GM19351 (cell line): ENCODE results near the gene MSH3.
"Not testable (repeated sequence)": the region's sequence is repeated elsewhere in the genome, so short reads cannot be mapped to it uniquely, and the experiment has no call there.

Experiments
- ATAC-seq: cut with Tn5 transposase; IDR thresholded peaks from one replicate; pipeline ENCODE4 v1.9.1; 2021; ENCODE audit warnings: mild to moderate bottlenecking, moderate library complexity; ENCODE audit not compliant: unreplicated experiment

The MSH3 gene

DNA sequence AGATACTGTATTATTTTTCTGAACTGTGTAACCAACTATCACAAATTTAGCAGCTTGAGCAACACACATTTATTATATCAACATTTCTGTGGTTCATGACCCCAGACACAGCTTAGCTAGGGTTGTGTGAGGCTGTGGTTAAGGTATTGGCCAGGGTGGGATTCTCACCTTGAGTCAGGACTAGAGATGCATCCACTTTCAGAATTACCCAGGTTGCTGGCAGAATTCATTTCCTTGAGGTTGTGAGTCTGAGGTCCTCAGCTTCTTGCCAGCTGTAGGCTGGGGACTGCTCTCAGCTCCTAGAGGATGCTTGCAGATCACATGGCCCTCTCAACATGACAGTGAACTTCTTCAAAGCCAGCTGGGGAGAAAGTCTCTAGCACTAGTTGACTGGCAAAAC lies 183.2 kb downstream of the MSH3 start:
- ATAC-seq = peak; percentile 81

DNA sequence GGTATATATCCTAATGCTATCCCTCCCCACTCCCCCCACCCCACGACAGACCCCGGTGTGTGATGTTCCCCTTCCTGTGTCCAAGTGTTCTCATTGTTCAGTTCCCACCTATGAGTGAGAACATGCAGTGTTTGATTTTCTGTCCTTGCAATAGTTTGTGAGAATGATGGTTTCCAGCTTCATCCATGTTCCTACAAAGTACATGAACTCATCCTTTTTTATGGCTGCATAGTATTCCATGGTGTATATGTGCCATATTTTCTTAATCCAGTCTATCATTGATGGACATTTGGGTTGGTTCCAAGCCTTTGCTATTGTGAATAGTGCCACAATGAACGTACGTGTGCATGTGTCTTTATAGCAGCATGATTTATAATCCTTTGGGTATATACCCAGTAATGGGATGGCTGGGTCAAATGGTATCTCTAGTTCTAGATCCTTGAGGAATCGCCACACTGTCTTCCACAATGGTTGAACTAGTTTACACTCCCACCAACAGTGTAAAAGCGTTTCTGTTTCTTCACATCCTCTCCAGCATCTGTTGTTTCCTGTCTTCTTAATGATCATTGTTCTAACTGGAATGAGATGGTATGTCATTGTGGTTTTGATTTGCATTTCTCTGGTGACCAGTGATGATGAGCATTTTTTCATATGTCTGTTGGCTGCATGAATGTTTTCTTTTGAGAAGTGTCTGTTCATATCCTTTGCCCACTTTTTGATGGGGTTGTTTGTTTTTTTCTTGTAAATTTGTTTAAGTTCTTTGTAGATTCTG lies 186.8 kb downstream of the MSH3 start:
- not testable (repeated sequence) for ATAC-seq

DNA sequence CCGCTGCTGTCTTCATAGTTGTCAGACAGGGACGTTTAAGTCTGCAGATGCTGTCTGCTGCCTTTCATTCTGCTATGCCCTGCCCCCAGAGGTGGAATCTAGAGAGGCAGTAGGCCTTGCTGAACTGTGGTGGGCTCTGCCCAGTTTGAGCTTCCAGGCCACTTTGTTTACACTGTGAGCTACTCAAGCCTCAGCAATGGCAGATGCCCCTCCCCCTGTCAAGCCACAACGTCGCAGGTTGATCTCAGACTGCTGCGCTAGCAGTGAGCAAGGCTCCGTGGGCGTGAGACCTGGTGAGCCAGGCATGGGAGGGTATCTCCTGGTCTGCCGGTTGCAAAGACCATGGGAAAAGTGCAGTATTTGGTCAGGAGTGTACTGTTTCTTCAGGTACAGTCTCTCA lies 192.0 kb downstream of the MSH3 start:
- not testable (repeated sequence) for ATAC-seq

DNA sequence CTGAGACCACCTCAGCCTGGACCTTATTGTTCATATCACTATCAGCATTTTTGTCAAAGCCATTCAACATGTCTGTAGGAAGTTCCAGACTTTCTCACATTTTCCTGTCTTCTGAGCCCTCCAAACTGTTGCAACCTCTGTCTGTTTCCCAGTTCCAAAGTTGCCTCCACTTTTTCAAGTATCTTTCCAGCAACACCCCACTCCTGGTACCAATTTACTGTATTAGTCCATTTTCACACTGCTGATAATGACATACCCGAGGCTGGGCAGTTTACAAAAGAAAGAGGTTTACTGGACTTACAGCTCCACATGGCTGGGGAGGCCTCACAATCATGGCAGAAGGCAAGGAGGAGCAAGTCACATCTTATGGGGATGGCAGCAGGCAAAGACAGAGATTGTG lies 195.7 kb downstream of the MSH3 start:
- not testable (repeated sequence) for ATAC-seq

DNA sequence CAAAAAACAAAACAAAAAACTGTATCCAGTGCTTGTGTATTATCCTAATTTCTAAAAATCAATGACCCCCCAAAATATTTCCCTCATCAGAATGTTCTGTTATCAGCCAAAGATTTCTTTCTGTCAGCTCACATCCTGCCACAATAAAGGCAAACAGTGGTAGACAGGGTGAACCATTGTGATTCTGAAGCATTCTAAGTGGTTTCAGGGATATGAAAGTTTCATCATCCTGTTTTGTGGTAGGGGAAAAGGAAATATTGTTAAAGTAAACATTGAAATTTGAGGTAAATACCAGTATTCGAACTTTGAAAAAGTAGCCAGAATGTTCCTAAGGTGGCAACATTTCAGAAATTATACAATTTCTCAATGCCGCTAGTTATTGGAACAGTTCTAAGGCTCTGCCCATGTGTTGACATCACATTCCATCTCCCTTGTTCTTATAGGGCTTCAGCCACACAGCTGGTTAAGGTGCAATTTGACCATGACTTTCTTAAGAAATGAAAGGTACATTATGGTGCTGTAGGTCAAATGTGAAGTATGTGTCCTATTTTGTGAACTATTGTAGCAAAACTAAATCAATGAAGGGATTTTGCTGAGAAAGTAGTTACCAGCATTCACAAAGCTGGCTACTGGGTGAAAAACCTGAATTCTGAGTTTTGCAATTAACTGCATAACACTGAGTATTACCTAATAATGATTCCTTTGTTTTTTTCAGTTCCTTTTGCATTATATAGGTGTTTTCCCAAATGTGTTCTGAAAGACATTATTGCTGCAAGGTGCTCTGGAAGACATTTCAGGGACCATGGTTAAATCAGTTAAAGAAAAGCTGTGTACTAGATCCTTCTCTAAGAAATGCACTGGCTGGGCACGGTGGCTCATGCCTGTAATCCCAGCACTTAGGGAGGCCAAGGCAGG lies 198.1 kb downstream of the MSH3 start:
- ATAC-seq = no peak

DNA sequence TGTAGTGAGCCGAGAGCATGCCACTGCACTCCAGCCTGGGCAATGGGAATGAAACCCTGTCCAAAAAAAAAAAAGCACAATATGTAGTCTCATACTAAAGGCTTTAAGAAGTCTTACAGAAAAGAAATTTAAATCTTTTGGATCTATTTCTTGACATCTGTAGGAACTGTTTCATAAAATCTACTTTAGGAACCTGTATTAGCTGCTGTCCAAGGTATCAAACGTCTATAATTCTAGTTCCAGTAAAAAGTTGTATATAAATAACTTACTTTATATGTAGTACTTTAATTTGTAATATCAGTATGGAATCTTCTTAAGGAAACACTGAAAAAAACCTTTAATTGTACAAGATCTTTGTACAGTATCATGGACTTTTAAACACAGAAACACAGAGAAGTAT lies 199.0 kb downstream of the MSH3 start:
- ATAC-seq = no peak

DNA sequence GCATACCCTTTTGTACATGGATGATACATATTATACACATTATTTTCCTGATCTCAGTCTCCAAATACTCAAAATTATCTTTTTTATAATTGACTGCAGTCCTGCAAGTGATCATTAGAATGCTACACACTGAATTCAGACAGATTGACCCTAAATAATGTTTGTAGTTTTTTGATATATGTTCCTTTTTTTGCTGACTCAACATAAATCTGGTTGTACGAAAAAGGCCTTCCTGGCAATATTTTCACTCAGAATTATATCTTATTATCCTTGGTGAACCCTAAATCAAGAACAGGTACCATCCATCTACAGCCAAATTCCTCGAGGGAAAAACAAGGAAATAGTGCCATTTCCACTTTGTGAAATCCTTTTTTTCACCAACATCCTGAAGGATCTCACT lies 200.1 kb downstream of the MSH3 start:
- no peak for ATAC-seq

DNA sequence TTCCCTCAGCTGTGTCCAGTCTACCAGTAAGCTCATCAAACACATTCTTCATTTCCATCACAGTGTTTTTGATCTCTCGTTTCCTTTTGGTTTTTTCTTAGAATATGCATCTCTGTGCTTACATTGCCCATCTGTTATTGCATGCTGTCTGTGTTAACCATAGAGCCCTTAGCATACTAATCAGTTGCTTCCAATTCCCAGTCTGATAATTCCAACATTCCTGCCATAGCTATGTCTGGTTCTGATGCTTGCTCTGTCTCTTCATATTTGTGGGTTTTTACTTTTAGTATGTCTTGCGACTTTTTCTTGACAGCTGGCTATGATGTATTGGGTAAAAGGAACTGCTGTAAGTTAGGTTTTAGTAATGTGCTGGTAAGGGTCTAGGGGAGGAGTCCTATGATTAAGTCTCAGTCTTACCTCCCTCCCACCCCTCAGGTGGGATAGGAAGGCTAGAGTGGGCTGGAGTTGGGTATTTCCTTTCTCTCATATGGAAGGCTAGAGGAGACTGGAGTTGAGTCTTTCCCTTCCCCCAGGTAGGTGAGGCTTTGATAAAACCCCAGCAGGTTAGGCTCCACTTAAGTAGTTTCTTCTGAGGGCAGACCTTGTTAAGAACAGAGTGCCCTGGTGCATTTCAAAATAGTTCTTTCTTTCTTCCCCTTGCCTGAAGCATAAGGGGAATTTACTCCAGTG lies 206.6 kb downstream of the MSH3 start:
- ATAC-seq = no peak

DNA sequence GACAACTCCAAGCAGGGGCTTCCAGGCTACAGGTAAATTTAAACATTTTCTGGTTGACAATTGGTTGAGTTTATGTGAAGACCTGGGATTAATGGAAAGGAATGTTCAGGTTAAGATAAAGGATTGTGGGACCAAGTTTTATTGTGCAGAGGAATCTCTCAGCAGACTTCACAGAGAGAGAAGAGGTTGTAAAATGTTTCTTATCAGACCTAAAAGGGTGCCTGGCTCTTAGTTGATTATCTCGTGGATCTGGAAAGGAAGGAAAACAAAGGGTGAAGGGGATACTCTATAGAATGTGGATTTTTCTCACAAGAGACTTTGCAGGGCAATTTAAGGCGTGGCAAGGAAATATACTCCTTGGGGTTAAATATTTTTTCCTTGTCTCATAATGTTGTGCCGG lies 209.3 kb downstream of the MSH3 start:
- ATAC-seq = no peak

DNA sequence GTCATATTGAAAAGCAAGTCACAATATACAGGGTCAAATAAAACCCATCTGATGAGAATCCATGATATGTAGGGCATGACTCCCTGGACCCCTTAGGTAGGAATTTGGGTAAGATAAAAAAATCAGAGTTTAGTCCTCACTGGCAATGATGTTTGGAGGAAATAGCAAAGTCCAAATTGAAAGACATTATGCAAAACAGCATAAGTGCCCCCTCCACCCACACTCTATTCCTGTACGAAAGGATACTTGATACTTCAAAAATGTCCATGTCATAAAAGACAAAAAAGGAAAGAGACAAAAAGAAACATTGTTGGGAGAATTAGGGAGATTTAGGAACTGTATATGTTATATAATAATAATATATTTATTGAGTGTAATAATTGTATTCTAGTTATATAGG lies 209.7 kb downstream of the MSH3 start:
- no peak for ATAC-seq

DNA sequence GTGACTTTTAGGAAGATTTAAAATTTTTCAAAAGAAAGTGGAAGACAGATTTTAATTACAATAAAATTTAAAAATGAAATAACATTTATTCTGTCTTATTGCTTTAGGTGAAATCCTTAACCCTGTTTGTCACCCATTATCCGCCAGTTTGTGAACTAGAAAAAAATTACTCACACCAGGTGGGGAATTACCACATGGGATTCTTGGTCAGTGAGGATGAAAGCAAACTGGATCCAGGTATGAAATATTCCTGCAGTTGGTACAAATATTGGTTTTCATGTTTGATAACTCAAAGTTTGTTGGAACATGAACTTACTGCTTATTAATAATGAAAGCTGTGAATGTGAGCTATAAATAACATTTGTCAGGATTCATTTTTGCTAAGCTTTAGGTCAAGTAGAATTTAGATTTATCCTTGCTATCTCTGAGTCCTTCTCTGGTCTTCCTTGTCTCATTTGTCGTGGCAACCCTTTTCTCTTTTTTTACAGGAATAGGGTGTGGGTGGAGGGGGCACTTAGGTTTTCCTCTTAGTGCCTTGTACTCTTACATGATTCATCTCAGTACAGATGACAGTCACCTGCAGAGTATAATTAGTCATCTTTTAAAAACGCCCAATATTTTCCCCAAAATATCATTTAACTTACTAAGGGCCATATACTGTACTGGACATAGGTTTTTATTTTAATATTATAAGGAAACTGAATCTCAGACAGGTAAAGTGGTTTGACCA lies 210.4 kb downstream of the MSH3 start:
- ATAC-seq = peak; percentile 65

DNA sequence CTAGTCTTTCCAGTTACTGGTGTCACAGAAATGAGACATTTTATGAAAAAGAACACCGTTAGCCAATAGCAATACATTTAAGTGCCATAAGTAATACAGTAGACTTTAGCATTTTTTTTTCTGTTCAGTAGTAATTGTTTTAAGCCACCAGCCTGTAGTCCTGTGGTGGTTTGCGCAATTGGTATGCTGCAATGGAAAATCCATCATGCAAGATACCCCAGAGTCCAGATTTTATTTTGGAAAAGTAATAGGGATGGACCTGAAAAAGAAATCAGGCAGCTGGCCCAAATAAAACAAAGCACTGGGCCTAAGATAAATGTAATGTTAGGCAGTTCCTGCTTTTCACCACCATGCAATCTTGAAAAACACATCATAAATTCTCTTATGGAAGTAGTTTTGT lies 211.1 kb downstream of the MSH3 start:
- ATAC-seq = no peak

DNA sequence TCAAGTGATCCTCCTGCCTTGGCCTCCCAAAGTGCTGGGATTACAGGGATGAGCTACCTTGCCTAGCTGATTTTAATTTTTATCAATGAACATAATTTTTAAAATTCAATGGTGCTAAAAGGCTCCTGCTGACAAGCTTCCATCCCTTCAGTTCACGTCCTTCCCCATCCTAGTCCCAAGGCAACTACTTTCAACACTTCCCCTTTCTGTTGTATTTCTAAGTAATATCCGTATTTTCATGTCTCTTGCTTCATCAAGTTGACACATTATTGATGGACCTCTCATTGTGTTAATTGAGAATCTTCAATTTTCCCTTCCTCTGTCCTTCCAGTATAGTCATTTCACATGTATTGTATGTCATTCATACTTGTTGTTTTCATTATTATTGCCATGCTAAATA lies 211.9 kb downstream of the MSH3 start:
- ATAC-seq = no peak

DNA sequence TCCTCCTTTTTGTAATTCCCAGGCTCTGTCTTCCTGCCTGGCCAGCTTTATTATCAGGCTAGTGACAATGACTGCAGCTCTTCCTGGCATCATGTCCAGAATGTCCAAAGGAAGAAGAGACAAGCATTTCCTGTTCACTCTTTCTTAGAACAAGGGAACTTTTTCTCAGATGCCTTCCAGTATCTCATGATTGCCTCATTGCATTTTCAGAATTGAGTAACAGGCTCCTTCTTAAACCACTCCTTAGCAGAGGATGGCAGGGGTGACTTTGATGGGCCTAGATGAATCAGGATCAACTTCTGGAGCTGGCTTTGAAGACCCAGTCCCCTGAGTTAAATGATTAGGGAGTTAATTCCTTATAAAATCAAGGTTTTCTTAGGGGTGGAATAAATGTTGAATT lies 212.8 kb downstream of the MSH3 start:
- ATAC-seq = no peak

DNA sequence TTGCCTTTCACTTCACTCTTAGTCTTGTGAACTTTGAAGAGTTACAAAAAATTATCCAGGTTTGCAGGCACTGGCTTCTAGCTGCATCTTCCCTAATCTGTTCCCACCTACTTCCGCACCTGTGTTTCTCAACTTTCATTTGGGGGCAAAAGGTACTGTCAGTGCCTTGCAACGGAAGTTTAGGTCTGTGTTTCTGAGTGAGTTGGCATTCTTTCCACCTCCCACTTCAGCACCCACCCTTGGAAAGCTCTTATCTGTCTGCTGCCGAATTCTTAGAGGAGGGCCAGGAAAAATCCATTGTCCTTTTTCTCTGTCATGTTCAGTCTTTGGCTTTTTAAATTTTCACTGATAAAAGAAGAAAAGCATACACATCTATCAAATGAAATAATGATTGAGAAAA lies 216.0 kb downstream of the MSH3 start:
- ATAC-seq = no peak

DNA sequence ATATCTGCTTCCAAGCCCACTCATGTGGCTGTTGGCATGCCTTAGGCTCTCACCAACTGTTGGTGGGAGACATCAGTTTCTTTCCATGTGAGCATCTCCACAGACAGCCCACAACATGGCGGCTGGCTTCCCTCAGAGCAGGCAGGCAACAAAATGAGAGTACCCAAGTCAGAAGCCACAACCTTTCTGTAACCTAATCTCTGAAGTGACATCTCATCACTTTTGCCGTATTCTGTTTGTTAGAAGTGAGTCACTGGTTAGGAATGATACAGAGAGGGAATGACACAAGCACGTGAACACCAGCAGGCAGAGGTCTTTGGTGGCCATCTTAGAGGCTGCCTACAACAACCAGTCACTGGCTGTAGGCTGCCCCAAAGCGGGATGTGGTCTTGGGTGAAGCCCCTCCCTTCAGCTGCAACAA lies 217.1 kb downstream of the MSH3 start:
- ATAC-seq = no peak

DNA sequence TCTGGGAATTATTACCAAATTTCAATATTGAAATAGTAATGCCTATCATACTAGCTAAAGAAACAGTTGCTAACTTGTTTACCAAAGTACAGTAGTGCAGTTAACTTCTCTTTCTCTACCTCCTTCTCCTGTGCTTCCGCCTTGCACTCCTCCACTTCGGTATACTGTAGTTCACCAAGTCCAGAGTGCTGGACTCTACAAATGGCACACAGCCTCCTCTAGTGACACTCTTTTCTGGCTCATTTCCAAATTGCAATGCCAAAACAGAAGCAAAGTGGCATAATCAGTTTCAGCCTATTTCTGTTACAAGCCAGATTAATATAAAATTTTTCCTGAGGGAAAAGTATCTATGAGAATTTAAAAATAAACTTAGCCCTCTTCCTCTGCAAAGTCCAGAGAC lies 219.7 kb downstream of the MSH3 start:
- ATAC-seq = no peak

DNA sequence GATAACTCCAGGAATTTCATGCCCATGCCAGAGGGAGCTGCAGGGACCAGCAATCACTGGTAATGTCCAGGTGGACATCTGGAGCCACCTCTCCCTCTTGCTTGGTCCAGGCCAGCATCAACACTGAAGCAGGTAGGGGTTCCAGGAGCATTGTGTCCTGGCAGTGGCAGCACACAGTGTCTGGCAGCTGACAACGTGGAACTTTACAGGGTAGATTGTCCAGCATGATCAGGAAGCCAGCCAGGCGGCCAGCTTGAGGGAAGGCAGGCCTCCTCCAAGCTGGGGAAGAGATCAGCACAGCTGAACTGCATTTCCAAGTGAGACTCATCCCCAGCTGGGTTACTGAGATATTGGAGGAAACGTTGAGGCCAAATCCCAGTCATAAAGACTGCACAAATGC lies 223.1 kb downstream of the MSH3 start:
- ATAC-seq = no peak

DNA sequence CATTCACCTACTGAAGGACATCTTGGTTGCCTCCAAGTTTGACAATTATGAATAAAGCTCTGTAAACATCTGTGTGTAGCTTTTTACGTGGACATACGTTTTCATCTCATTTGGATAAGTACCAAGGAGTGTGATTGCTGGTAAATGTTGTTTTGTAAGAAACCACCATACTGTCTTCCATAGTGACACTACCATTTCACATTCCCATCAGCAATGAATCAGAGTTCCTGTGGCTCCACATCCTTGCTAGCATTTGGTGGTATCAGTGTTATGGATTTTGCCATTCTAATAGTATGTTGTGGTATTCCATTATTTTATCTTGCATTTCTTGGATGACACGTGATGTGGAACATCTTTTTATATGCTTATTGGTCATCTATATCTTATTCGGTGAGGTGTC lies 227.3 kb downstream of the MSH3 start:
- ATAC-seq = no peak

DNA sequence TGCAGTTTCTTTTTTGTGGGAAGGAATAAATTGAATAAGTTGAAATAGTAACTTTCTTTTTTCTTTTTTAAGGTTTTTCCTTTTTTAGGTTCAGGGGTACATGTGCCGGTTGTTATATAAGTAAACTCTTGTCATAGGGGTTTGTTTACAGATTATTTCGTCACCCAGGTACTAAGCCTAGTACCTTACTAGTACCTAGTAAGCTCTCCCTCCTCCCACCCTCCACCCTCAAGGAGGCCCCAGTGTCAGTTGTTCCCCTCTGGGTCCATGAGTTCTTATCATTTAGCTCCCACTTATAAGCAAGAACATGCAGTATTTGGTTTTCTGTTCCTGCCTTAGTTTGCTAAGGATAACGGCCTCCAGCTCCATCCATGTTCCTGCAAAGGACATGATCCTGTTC lies 228.9 kb downstream of the MSH3 start:
- not testable (repeated sequence) for ATAC-seq
